ENCODE data around the gene QRFP. TPM values are rescaled to one million over a fixed set of nuclear protein-coding genes. Genes with fewer than 3 reads are reported as not detected.

QRFP gene, protein sequence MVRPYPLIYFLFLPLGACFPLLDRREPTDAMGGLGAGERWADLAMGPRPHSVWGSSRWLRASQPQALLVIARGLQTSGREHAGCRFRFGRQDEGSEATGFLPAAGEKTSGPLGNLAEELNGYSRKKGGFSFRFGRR
- not detected in 2 replicates for total RNA-seq

DNA sequence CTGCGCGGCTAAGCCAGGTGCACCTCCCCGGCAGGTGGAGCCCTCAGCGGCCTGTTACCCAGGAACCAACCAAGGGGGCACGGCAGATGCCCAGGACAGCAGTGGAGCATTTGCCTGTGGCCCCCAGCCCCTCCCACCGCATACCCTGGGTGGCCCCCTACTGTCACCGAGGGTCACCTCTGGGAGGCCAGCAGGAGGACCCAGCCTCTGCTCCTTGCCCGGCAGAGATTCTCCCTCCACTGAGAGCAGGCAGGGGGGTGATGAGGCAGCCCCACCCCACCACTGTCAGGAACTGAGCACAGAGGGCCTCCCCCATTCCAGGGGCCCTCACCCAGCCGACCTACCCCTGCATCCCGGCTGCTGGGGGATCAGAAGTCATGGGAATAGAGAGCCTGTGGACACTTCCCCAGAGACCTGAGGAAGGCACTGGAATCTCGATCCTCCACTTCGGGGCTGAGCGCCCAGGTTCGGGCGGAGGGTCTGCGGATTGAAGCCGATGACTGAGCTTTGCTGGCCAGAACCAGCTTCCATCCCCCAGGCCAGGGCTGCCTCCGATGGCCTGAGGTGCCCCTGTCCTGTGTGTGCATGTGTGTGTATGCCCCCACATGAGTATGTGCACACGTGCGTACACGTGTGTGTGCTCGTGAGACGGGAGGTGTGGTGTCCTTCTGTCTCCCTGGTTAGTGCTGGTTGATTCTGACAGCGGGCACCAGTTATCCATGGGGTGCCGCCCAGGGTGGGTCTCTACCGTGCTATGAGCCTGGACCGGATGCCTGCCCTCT, at the start of gene QRFP:
TSS of gene QRFP (minus strand) at position 580 of the 782 bp plus-strand sequence. CDS start 2,974 bp downstream, outside the sequence.
- no peak within 1 kb of the TSS for H3K27ac Mint-ChIP-seq
- POLR2A ChIA-PET, result no interaction called here
- TF ChIP-seq, protein P1, sequence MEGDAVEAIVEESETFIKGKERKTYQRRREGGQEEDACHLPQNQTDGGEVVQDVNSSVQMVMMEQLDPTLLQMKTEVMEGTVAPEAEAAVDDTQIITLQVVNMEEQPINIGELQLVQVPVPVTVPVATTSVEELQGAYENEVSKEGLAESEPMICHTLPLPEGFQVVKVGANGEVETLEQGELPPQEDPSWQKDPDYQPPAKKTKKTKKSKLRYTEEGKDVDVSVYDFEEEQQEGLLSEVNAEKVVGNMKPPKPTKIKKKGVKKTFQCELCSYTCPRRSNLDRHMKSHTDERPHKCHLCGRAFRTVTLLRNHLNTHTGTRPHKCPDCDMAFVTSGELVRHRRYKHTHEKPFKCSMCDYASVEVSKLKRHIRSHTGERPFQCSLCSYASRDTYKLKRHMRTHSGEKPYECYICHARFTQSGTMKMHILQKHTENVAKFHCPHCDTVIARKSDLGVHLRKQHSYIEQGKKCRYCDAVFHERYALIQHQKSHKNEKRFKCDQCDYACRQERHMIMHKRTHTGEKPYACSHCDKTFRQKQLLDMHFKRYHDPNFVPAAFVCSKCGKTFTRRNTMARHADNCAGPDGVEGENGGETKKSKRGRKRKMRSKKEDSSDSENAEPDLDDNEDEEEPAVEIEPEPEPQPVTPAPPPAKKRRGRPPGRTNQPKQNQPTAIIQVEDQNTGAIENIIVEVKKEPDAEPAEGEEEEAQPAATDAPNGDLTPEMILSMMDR (IDR thresholded peaks at IDR 0.05), result no peak
- peaks cover 5% of the 10 kb centered on the region for H3K27me3 Mint-ChIP-seq
- H3K9me3 Mint-ChIP-seq, result no peaks in the 10 kb centered on the region
- ATAC-seq (ENCODE audit: low read depth) (no peak), DNase-seq (no peak)
- intact Hi-C loops (cut with micrococcal nuclease), result no loop called here
- H3K4me3 Mint-ChIP-seq, result no peak within 1 kb of the TSS
- CTCF ChIA-PET, result no interaction called here
- H3K36me3 Mint-ChIP-seq (ENCODE audit: low read depth), result peaks cover 5% of the 10 kb centered on the region
- peaks cover 11% of the 10 kb centered on the region for H3K4me1 Mint-ChIP-seq

DNA sequence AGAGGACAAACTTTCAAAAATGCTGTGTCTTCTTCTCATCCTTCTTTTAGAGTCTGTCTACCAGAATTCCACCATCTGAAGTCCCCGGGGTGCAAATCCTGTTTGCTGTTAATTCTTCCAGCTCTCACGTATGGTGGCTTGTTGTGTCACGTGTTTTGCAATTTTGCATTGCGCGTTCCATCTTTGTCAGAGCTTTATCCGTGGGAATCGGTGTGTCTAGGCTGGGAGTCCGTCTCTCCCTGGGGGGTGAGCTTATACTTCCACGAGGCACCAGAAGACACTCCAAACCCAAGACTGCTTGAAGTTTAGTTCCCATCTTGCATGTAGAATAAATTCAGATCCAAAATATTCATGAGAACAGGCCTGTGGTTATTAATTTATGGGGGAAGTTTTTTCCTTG, 48.6 kb upstream of the QRFP start:
- peaks cover 8% of the 10 kb centered on the region for H3K4me1 Mint-ChIP-seq
- CTCF ChIA-PET, result interaction anchor here (1.3 kb wide), 1 partner anchor 79 kb away, joined by 5 read pairs; no protein-coding TSS in a partner anchor

GRCh38 chr9:130944510-130945058, 48.0 kb upstream of the QRFP start:
- Mint-ChIP-seq H3K36me3 (ENCODE audit: low read depth) (no peaks in the 10 kb centered on the region), H3K27me3 (peaks cover 45% of the 10 kb centered on the region), H3K27ac (no peak overlapping the region), H3K4me3 (no peak overlapping the region), H3K9me3 (peaks cover 3% of the 10 kb centered on the region), H3K4me1 (peaks cover 8% of the 10 kb centered on the region)
- intact Hi-C loops (cut with micrococcal nuclease), result no loop called here
- CTCF ChIA-PET, result interaction anchor here (1.3 to 2.3 kb wide), 2 partner anchors 75 to 78 kb away, joined by 5 to 6 read pairs; no protein-coding TSS in a partner anchor
- no peak for ATAC-seq (ENCODE audit: low read depth)
- TF ChIP-seq, protein P1 (IDR thresholded peaks at IDR 0.05), result no peak
- no peak for DNase-seq
- POLR2A ChIA-PET, result no interaction called here

More for the DNA sequence above, 48.6 kb upstream of the QRFP start:
- intact Hi-C loops (cut with micrococcal nuclease), result no loop called here
- Mint-ChIP-seq H3K27ac (no peak overlapping the region), H3K36me3 (ENCODE audit: low read depth) (no peaks in the 10 kb centered on the region), H3K4me3 (no peak overlapping the region), H3K27me3 (peaks cover 49% of the 10 kb centered on the region), H3K9me3 (peaks cover 5% of the 10 kb centered on the region)
- TF ChIP-seq, protein P1 (IDR thresholded peaks at IDR 0.05), result no peak
- ATAC-seq (ENCODE audit: low read depth) (no peak), DNase-seq (no peak)
- POLR2A ChIA-PET, result no interaction called here

GRCh38 chr9:130943777-130944176, 47.2 kb upstream of the QRFP start:
- H3K27me3 Mint-ChIP-seq, result peaks cover 38% of the 10 kb centered on the region
- intact Hi-C loops (cut with micrococcal nuclease), result no loop called here
- DNase-seq, result no peak
- TF ChIP-seq, protein P1 (IDR thresholded peaks at IDR 0.05), result no peak
- ATAC-seq (ENCODE audit: low read depth), result no peak
- no peaks in the 10 kb centered on the region for H3K9me3 Mint-ChIP-seq
- H3K4me3 Mint-ChIP-seq, result no peak overlapping the region
- ChIA-PET CTCF (interaction anchor here (1.0 to 2.3 kb wide), 4 partner anchors 74 to 243 kb away, joined by 4 to 7 read pairs (median 6); no protein-coding TSS in a partner anchor), POLR2A (no interaction called here)
- no peak overlapping the region for H3K27ac Mint-ChIP-seq
- no peaks in the 10 kb centered on the region for H3K36me3 Mint-ChIP-seq (ENCODE audit: low read depth)
- H3K4me1 Mint-ChIP-seq, result peaks cover 10% of the 10 kb centered on the region

DNA sequence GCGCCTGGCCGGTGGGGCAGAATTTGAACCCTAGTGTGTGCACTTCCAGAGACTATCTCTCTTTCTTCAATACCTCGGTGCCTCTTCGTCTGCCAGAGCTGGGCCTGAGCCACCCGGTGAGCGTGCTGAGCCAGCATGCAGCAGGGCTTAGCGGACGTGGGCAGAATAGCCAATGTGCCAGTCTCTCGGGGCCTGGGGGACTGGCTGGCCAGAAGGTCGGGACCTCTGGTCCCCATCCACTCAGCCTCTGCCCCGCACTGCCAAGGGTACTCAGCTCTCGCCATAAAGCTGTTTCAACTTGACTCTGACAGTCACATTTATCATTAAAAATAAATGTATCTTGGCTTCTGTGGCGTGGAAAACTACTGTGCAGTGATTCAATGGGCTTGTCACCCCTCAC, 46.6 kb upstream of the QRFP start:
- H3K9me3 Mint-ChIP-seq, result no peaks in the 10 kb centered on the region
- H3K27me3 Mint-ChIP-seq, result peaks cover 36% of the 10 kb centered on the region
- ATAC-seq (ENCODE audit: low read depth) (no peak), DNase-seq (no peak)
- POLR2A ChIA-PET, result interaction anchor here (0.7 kb wide), 1 partner anchor 157 kb away, joined by 3 read pairs; no protein-coding TSS in a partner anchor
- H3K36me3 Mint-ChIP-seq (ENCODE audit: low read depth), result no peaks in the 10 kb centered on the region
- peaks cover 11% of the 10 kb centered on the region for H3K4me1 Mint-ChIP-seq
- H3K27ac Mint-ChIP-seq, result no peak overlapping the region
- intact Hi-C loops (cut with micrococcal nuclease), result no loop called here
- no peak overlapping the region for H3K4me3 Mint-ChIP-seq
- CTCF ChIA-PET, result interaction anchor here (0.8 to 2.3 kb wide), 4 partner anchors 74 to 242 kb away, joined by 4 to 7 read pairs (median 6); no protein-coding TSS in a partner anchor
- TF ChIP-seq, protein P1 (IDR thresholded peaks at IDR 0.05), result no peak
